HFF-Myc (cell line): ENCODE results near the gene BICDL1.

Experiments
- DNase-seq: peaks from one replicate; pipeline ENCODE4 v3.0.0-alpha.2; 2011; ENCODE audit warnings: low read depth; ENCODE audit errors: extremely low read depth
- H3K4me3 ChIP-seq: replicated peaks from 2 replicates; pipeline ENCODE4 v1.5.1; 2011; ENCODE audit warnings: low read depth, mild to moderate bottlenecking, control low read depth, low read length
- TF ChIP-seq, protein P1 (sequence below): IDR thresholded peaks from 2 replicates; pipeline ENCODE4 v1.5.1; 2012; ENCODE audit warnings: mild to moderate bottlenecking, low read depth, low read length, control low read depth; ENCODE audit errors: missing control alignments

Gene BICDL1

DNA sequence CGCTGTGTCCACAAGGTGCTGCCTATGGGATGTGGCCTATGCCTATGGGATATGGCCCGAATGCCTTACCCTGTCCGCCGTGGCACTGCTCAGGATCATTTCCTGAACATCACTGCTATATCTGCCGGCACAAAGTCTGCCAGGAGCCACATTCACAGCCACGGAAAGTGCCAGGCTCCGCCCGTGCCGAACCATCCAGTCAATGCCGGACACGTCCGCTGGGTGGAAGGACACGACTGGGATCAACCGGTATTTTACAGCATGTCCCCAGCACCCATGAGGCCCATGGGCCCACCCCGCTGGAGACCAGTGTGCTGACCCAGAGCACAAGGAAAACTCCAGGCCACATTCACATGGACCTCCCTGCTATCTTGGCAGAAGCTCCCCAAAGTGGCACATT lies 142.1 kb downstream of the BICDL1 start:
- TF ChIP-seq, protein P1, sequence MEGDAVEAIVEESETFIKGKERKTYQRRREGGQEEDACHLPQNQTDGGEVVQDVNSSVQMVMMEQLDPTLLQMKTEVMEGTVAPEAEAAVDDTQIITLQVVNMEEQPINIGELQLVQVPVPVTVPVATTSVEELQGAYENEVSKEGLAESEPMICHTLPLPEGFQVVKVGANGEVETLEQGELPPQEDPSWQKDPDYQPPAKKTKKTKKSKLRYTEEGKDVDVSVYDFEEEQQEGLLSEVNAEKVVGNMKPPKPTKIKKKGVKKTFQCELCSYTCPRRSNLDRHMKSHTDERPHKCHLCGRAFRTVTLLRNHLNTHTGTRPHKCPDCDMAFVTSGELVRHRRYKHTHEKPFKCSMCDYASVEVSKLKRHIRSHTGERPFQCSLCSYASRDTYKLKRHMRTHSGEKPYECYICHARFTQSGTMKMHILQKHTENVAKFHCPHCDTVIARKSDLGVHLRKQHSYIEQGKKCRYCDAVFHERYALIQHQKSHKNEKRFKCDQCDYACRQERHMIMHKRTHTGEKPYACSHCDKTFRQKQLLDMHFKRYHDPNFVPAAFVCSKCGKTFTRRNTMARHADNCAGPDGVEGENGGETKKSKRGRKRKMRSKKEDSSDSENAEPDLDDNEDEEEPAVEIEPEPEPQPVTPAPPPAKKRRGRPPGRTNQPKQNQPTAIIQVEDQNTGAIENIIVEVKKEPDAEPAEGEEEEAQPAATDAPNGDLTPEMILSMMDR, result no peak
- H3K4me3 ChIP-seq, result no peak overlapping the region
- DNase-seq, result no peak

DNA sequence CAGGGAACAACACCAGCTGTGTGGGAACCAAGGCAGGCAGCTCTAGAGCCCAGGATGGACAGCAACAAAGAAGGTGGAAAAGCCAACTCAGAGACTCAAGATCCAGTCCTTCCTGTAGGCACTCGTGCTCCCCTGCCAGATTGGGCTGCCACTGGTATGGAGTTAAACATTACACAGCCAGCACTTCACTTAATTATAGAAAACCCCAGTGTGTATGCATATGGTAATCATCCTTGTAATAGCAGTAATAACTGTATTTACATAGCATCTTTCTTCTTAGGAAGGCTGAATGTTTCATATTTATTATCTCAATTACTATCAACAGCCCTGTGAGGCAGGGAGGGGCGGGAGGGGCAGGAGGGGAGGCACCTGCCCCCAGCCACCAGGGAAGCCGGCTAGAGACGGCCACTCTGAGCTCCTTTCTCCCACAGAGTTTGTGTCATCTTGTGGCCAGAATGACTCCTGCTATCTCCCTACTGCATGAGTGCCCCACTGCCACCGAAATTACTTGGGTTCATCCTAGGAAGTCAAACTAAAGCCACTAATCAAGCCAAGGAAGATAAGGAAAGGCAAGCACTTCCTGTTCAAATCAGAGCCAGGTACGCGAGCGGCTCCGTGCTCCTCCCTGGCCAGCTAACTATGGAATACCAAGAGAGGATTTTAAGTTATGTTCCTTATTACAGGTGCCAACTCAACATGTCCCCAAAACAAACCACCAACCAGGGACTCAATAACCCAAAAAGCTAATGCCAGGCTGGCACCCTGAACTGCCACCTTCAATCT lies 143.2 kb downstream of the BICDL1 start:
- TF ChIP-seq, protein P1, result no peak
- DNase-seq, result no peak
- H3K4me3 ChIP-seq, result no peak overlapping the region

DNA sequence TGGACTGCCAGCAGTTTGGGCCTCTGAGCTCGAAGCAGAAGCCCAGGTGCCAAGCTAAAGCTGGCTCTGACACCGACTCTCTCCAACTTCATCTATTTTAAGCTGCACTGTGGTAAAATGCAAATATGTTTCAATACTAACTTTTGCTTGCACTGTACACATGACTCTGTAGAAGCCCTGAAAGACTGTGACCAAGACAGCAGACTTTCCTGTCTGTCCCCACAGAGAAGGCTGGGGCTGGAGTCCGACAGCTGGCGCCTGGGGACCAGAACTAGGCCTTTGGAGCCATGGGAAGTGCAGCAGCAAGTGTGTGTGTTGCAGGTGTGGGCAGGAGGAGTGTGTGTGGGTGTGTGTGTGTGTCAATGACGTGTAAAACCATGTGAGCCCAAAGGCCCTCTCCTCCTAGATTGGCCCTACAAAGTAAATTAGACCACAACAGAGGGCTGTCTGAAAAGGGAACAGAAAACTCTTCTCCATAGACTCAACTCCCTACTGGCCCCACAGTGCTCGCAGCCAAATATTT lies 143.9 kb downstream of the BICDL1 start:
- DNase-seq, result no peak
- no peak overlapping the region for H3K4me3 ChIP-seq
- TF ChIP-seq, protein P1, result no peak

DNA sequence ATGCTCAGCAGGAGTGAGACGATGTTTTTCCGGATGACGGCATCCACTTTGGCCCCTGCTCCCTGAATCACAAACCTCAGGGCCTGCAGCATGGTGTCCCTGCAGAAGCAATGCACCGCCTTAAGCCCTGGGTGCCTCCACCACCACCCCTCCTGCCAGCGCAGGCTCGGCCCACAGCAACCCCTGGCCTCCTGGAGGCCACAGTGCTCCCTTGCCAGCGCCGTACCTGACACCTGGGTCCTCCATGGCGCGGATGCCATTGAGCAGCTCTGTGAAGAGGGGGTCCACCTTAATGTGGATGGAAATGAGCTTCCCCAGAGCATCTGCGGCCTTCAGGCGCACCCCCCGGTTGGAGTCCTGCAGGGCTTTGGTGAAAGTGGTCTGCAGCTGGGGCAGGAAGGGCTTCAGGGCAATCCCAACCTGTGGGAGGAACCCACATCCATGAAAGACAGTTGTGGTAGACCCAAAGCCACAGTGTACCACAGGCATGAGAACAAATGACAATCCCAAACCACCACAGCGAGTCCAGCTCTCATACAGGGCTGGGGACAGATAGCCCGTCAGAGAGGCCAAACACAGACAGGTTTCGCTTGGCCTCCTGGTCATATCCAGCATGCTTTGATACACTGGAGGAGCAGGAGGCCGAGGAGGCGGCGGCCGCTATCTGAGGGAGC lies 145.4 kb downstream of the BICDL1 start:
- no peak for DNase-seq
- TF ChIP-seq, protein P1, result no peak
- no peak overlapping the region for H3K4me3 ChIP-seq

DNA sequence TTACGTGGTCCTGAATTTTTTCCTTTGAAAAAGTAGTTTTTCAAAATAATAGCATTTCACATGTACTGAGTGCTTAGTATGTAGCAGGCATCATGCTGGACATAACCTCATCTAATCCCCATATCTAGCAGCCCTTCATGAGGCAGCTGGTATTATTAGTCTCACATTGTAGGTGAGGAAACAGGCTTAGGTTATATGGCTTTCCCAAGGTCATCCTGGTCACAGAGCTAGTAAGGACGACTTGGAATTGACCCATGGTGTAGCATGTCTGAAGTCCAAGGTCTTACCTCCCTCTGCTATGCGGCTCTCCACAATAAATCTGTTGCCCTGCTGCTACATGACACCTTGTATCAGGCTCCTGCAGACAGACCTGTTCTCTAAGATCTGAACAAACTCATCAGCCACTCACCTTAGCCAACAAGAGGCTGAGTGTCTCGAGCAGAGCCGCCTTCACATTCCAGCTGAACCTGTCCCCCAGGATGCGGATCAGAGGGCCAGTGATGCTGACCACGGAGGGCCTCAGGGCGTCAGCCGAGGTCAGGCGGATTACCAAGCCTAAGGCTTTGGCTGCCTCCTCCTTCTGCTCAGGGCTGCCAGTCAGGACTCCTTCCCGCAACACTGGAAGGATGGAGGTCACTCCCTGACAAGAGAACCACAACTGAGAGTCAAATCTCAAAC lies 147.2 kb downstream of the BICDL1 start:
- TF ChIP-seq, protein P1, result no peak
- no peak for DNase-seq
- H3K4me3 ChIP-seq, result no peak overlapping the region

DNA sequence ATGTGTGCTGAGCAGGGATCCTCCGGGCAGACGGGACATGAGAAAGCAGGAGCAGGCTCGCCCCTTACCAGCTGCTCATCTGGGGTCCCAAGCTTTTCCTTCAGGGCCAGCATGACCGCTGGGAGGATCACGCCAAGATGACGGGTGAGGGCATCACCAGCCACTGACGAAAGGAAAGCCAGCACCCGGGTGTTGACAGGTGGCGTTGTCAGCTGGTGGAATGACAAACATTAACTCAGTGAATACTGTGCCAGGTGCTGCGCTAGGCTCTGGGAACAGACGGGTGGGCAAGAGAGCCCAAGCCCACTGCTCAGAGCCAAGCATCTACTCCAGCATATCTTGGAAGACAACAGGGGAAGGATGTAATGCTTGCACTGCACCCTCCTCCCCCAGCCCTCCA lies 148.8 kb downstream of the BICDL1 start:
- H3K4me3 ChIP-seq, result no peak overlapping the region
- no peak for DNase-seq
- TF ChIP-seq, protein P1, result no peak
